HG02798 (cell line): ENCODE data around the gene SLC4A11.
A peak's percentile ranks its signal among the peaks of the same experiment; 100 is the strongest.
"Not testable (repeated sequence)": the region's sequence is repeated elsewhere in the genome, so short reads cannot be mapped to it uniquely, and the experiment has no call there.

ENCODE experiments used
- ATAC-seq: cut with Tn5 transposase; IDR thresholded peaks from one replicate; pipeline ENCODE4 v1.9.1; 2021; ENCODE audit warnings: mild to moderate bottlenecking; ENCODE audit not compliant: unreplicated experiment, poor library complexity

Gene SLC4A11

DNA sequence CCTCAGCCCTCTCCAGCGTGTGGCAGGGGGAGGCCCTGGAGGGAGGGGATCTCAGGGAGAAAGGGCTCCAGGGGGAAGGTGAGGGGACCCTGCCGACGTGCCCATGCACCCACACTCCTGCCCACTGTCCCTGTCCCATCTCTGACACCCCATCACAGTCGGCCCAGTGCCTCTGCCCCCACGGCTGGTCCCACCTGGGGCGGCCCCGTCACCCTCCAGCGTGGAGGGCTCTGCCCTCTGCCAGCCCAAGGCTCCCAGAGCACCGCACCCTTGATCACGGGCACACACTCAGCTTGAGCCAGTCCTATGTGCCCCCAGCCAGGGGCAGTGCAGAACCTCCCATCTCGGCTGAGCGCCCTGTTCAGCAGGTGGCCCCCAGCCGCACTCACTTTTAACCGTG lies 9.2 kb downstream of the SLC4A11 start:
- no peak for ATAC-seq

DNA sequence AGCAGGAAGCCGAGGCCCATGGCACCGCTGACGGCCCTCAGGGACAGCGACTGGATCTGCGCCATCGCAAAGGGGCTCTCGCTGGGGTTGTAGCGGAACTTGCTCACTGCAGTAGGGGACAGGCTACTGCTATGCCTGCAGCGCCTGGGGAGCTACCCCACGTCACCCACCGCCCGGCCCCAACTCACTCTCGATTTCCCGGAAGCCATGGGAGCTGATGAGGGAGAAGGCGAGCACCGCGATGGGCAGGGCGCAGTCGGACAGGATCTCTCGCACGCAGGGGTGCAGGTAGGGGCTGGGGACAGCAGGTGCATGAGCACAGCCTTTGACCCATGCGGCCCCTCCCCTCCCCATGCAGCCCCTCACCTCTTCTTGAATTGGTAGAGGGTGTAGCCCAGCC lies 9.8 kb downstream of the SLC4A11 start:
- no peak for ATAC-seq

DNA sequence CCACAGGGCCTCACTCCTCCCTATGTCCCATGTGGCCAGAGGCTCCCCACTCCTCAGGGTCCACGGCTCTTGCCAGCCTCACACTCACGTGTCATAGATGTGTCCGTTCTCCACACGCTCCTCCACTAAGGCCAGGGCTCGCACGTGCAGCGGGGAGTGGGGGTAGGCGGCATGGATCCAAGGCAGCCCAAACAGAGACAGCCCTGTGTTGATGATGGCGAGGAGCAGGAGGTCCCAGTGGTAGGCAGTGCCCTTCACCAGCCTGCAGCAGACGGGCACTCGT lies 10.3 kb downstream of the SLC4A11 start:
- no peak for ATAC-seq

DNA sequence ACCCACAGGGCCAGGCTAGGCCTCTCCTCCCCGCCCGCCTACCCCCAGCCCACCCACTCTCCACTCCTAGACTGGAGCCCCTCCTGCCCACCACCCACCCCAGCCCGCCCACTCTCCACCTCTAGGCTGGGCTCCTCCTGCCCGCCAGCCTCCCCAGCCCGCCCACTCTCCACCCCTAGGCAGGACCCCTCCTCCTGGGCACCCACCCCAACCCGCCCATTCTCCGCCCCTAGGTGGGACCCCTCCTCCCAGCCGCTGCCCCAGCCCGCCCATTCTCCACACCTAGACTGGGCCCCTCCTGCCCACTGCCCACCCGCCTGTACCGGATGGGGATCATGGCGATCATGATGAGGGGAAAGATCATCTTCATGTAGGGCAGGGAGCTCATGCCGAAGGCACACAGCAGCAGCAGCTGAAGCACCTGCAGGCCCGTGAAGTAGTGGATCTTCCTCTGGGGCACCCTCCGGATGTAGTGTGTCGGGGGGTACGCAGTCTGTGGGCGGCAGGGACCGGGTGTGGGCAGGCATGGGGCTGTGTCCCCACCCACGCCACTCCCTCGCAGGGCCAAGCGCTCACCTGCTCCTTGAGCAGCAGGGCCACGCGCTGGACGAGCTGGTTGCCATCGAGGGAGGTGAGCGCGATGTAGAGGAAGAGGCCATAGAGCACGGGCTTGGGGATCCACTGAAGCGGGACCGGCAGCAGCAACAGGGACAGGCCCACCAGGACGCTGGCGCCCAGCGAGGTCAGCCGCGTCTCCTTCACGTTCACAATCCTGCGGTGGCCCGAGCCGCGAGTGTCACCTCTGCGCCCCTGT lies 10.8 kb downstream of the SLC4A11 start:
- ATAC-seq, result no peak

DNA sequence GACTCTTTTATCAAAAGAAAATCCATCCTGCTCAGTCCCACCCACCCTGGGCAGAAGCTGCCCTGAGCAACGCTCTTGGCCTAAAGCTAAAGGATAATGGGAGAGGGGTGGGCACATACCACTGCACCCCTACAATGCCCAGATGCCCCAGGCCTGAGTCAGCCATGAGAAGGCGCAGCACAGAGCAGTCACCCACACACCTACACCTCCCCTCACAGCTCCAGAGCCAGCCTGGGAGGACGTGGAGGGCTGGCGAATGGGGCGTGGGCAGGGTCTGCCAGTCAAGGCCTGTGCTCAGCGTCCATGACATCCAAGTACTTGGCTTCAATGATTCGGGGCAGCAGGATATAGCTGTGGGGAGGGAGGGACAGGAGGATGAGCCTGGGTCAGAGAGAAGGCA lies 11.5 kb downstream of the SLC4A11 start:
- ATAC-seq, result no peak

DNA sequence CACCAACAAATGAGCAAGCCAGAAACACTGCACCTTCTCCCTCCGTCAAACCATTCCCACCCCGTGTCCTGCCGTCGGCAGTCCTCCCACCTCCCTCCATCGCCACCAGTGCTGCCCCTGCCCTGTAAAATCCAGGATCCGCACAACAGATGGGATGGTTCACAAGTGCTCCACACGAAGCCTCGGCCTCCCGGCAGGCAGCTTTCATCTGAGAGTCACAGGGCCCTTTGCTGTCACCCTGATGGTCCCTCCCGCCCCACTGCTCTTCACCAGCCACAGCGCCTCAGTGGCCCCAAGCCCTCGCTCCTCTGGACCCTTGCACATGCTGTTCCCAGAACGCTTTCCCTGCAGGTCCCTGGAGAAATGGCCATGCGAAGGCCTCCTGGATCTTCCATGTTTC lies 12.1 kb downstream of the SLC4A11 start:
- ATAC-seq, result no peak

DNA sequence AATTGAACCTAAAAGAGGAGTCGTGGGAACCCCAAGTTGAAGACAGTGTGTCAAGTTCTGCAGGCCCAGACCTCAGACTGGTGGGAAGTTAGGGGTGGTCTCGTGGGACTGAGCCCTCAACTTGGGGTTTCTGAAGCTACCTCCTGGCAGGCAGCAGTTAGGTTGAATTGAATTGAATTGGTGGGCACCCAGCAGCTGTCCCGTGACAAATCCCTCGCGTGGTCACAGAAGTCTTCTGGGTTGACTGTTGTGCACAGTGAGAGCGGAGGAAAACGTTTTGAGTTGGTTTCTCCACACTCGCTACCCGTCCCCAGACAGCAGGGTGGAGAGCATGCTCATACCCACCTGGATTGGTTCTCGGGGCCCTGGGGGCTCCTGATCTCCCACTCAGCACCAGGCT lies 12.9 kb downstream of the SLC4A11 start:
- no peak for ATAC-seq

DNA sequence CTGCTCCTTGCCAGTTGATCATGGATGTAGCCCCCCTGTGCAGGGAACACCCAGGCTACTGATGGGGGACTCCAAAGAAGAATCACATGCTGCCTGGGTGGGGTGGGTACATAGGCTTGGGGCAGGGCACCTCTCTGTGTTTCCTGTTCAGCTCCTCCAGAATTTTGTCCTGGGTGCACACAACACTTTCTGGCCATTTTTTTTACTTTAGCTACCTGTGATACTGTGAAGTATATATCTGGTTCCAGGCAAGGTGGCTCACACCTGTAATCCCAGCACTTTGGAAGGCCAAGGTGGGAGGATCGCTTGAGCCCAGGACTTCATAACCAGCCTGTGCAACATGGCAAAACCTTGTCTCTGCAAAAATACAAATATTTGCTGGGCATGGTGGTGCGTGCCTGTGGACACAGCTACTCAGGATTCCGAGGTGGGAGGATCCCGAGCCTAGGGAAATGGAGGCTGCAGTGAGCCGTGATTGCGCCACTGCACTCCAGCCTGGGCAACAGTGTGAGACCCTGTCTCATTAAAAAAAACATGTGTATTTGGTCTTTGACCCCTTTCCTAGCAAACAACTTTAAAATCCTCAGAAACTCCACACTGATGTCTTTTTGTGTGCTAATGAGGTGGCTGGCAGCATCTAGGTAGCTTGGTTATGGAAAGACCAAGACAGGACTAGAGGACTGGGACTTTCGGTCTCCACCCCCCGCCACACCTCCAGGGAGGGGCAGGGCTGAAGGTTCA lies 14.1 kb downstream of the SLC4A11 start:
- ATAC-seq, result no peak

DNA sequence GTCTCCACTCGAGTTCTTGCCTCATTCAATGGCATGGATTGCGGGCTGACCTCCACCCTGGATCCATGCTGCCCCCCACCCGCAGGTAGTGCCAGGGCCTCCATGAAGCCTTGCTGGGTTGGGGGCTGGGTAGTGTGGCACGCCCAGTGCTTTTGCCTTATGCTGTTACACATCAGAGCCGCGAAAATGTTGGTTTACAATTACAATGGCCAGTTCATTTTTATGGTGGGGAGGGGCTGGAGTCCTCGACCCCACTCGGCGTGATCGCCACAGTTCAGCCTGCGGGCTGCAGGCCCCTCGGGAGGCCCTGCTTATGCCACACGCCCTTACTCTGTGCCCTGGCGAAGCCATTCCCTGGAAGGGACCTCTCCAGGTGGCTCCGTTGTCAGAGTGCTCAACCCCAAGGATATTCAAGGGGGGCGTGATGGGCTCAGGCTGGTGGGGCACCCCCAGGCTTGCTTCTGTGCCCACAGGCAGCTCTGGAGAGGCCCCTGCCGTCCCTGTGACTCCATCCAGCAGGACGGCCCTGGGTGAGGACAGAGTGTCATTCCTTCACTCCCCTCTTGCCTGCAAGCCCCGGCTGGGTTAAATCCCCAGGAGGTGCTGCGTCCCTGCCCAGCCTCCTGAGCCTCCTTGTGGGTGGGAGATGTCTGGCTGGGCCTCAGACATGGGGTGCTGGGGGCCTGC lies 14.9 kb downstream of the SLC4A11 start:
- no peak for ATAC-seq

DNA sequence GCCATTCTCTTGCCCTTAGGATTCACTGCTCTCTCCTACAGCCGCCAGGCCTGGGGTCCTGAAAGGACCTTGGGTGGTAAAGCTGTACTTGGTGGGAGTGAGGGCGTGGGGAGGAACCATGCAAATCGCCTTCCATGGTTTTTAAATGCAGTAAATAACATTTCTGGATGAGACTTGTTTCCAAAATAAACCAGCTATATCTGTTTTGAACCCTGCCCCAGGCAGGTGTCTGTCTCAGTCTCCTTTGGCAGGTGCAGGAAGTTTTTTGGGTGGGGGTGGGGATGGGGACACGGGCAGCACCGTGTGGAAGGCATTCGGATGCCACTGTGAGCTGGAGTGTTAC lies 15.4 kb downstream of the SLC4A11 start:
- no peak for ATAC-seq

DNA sequence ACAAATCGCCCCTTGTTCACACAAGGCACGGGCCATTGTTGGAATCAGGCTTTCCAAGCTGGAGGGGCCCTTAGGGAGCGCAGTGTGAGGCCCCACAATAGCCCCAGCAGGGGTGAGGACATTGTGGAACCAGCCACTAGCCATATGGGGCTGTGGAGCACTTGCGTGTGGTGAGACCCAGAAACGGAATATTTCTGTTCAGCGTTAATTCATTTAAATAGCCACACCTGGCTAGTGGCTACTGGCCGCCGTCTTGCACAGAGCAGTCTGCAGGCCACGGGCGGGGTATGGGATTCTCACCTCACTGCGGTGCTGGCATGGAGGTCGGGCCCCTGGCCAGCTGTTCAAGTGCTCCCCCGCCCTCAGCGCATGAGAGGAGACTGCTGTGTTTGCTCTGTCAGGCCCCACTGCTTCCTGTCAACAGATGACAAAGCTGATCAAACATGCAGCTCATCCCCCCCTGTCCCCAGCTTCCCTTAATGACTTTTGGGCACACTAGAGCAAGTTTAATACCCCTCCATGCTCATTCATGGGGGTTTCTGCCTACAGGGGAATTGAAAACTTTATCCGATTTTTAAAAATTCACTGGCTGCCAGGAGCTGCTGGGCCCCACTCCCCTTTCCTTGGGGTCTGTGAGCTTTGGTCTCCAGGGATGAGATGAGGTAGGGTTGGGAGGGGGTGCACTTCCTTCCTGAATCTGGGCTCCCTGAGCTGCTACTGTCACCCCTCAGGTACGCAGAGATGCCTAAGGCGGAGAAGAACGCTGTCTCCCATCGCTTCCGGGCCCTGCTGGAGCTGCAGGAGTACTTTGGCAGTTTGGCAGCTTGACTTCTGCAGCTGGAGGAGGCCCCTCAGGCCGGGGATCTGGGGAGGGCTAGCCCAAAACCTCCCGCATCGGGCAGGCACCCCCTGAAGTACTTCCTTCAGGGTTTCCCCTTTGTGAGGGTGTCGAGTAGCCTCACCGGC lies 16.1 kb downstream of the SLC4A11 start:
- no peak for ATAC-seq

DNA sequence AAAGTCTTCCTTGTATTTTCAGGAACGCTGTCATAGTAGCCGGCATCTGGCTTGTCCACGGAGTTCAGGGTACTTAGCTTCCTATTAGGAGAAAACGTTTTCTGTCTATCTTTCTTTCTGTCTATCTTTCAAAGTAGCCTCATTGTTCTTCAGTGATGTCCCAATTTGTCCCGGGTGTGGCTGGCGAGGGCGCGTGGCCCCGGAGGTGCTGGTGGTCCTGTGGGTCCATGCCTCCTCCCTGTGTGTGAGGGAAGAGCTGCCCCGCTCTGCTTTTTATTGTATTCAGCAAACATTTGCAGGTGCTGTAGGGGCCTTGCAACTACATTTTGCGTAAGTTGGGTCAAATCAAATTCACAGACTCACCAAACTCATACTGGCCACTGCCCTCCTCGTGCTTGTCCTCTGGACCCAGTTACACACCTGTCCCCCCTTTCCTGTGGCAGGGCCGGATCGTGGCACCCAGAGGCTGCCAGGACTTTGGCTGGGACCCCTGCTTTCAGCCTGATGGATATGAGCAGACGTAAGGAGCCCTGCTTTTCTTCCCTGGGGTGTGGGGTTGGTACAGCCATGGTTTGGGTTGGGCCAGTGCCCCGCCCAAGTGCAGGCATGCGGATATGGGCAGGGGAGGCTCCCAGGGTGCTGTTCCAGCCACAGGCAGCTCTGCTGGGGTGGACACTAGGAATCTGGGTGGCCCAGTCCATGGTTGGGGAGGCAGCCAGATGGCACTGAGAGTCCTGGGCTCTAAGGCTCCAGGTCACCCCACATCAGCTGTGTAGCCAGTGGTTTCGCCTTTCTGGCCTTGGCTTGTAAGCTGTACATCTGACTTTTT lies 17.4 kb downstream of the SLC4A11 start:
- ATAC-seq, result no peak

DNA sequence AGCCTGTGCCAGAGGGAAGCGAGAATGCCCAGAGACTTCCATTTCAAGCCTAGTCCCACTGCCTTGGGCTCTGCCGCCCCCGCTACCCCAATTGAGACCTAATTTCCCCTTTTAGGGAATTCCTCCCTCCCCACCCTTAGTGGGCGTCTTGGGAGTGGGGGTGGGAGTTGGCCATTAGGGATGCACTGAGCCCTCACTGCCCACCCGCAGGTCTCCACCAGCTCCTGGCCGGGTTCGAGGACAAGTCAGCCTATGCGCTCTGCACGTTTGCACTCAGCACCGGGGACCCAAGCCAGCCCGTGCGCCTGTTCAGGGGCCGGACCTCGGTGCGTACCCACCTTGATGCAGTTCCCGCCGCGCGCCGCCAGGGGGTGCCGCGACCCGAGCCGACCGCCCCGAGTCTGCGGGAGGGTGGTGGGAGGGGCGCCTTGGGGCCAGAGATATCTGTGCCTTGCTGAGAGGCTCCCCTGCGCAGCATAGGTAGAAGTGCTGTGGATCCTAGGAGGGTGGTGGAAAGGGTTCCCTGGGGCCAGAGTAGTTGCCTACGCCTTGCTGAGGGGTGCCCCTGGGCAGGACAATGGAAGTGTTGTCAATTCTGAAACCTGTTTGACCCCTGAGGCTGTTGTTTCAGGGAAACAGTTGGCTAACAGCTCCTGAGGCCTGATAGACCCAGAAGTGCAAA lies 20.5 kb downstream of the SLC4A11 start:
- peak; percentile 79 for ATAC-seq

DNA sequence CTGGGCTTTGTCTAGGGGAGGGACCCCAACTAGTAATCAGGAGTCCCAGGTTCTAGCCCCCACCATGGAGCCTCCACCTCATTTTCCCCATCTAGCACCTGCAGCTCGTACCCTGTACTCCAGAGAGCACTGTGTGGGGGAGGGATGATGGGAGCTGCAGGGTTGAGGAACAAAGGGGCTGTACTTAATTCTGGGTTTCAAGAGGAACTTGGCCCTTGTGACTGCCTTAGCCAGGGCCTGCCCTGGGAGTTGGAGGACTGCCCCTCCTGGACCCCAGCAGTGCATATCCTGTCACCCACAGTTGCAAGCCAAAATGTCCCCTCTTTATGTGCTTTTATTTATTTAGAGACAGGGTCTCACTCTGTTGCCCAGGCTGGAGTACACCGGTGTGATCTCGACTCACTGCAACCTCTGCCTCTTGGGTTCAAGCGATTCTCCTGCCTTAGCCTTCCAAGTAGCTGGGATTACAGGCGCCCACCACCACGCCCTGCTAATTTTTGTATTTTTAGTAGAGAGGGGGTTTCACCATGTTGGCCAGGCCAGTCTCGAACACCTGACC lies 23.6 kb downstream of the SLC4A11 start:
- not testable (repeated sequence) for ATAC-seq

DNA sequence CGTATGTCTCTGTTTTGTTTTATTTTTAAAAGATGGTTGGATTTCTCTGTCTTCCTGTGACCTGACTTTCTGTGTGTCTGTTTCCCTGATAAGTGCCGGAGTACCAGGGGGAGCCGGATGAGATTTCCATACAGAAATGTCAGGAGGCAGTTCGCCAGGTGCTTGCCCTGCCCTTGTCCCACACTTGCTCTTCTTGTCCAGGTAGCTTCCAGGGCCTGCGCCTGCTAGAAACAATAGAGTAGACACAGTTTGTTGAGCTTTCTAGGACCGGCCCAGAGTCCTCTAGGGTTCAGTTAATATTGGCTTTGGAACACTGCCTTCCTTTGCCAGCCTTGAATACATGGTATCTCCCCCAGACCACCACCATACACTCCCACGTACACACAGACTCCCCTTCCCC lies 25.8 kb downstream of the SLC4A11 start:
- no peak for ATAC-seq

DNA sequence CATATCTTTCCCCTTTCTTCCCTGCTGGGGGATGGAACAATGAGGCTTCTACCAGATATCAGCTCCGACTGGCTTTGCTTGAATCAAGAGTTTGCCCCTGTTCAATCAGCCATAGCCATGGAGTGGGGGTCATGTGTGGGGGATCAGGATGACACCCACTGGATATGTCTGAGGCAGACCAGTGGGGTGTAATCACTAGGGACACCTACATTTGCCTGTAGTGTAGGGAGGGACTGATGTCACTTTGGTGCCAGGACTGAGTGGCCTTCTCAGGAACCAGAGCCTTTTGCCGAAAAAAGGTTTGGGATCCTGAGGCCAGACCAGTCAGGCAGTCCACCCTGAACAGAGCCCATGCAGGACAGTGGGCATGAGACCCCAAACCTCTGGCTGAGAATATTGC lies 28.6 kb downstream of the SLC4A11 start:
- ATAC-seq, result no peak

DNA sequence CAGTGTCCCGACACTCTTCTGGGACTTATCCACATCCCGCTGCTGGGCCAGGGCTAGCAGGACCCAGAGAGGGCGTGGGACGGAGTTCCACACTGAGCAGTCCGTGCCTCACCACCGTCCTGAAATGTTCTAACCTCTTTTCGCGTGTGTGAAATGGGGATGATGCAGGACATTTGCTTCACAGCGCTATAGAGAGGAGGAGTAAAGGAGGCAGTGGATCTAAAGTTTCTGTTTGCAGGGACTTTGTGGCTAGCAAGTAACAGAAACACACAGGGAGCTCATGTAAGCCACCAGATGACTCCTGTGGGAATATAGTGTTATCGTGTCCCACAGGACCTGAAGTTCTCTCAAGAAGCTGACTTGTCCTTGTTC lies 29.1 kb downstream of the SLC4A11 start:
- peak; percentile 26 for ATAC-seq

DNA sequence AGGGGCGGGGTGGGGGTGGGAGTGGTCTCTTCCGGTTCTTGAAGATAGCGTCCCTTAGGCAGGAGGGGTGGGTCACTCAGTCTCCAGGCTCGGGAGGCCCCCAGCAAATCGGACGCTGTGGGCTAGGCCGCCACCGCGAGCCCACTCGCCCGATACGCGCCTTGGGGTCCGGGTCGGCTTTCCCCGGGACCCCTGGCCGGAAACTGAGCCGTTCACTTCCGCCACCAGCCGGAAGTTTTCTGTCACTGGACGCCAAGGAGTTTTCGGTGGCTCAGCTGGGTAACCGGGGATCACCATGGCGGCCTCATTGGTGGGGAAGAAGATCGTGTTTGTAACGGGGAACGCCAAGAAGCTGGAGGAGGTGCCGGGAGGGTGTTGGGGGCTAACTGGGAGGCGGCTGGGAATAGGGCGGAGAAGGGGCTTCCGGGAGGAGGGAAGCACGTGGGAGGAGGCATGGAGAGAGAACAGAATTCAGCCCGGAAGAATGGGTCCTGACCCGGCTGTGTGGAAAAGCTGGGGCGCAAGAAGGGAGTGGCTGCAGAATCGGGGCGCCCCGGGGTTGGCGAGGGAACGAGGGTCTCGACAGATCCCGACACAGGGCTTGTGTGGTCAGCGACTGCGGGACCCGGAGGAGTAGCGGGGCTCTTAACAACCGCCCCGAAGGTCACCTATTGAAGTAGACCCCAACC lies 29.6 kb downstream of the SLC4A11 start, which contains the start of gene ITPA:
ITPA (plus strand) TSS at position 242 of the 689 bp plus-strand sequence; CDS start at position 296, 54 bp downstream.
- peak; percentile 51 for ATAC-seq
